ENCODE measurements around the gene RMND1.
A peak's percentile ranks its signal among the peaks of the same experiment; 100 is the strongest.
"Not testable (repeated sequence)": the region's sequence is repeated elsewhere in the genome, so short reads cannot be mapped to it uniquely, and the experiment has no call there.

Gene RMND1

GRCh38 chr6:151413372-151414145 lies 38.4 kb downstream of the RMND1 start:
- peak; percentile 28 for DNase-seq

GRCh38 chr6:151412909-151413308 lies 39.0 kb downstream of the RMND1 start:
- DNase-seq, result no peak

GRCh38 chr6:151409679-151410078 lies 42.2 kb downstream of the RMND1 start:
- no peak for DNase-seq

GRCh38 chr6:151409260-151409659 lies 42.7 kb downstream of the RMND1 start:
- DNase-seq, result no peak

GRCh38 chr6:151408858-151409257 lies 43.1 kb downstream of the RMND1 start:
- DNase-seq, result no peak

GRCh38 chr6:151403919-151404308 lies 48.0 kb downstream of the RMND1 start:
- DNase-seq, result no peak

GRCh38 chr6:151402228-151402627 lies 49.7 kb downstream of the RMND1 start:
- DNase-seq, result no peak

GRCh38 chr6:151400473-151400872 lies 51.5 kb downstream of the RMND1 start:
- DNase-seq, result no peak

- DNase-seq, result no peak
These were observed 52.2 kb downstream of the RMND1 start for GRCh38 chr6:151399679-151400078.

- DNase-seq, result no peak
These were observed 58.5 kb downstream of the RMND1 start for GRCh38 chr6:151393410-151393809.

GRCh38 chr6:151392427-151392826 lies 59.5 kb downstream of the RMND1 start:
- no peak for DNase-seq

GRCh38 chr6:151391471-151392413 lies 60.2 kb downstream of the RMND1 start, which contains the start of gene ZBTB2:
ZBTB2 (minus strand) TSS chr6:151391559; CDS start chr6:151373637, 17,922 bp downstream.
- DNase-seq, result peak; percentile 71

- peak; percentile 81 for DNase-seq
These were observed 61.0 kb downstream of the RMND1 start for GRCh38 chr6:151390851-151391470.

- peak; percentile 98 for DNase-seq
These were observed 61.6 kb downstream of the RMND1 start for GRCh38 chr6:151390276-151390850.

GRCh38 chr6:151389618-151390275 lies 62.2 kb downstream of the RMND1 start:
- peak; percentile 54 for DNase-seq

- DNase-seq, result no peak
These were observed 62.8 kb downstream of the RMND1 start for GRCh38 chr6:151388997-151389617.

- no peak for DNase-seq
These were observed 63.7 kb downstream of the RMND1 start for GRCh38 chr6:151388236-151388635.

GRCh38 chr6:151387175-151387970 lies 64.6 kb downstream of the RMND1 start:
- DNase-seq, result no peak

GRCh38 chr6:151385177-151385576 lies 66.7 kb downstream of the RMND1 start:
- DNase-seq, result no peak

- DNase-seq, result no peak
These were observed 67.8 kb downstream of the RMND1 start for GRCh38 chr6:151384151-151384550.

- DNase-seq, result not testable (repeated sequence)
These were observed 69.3 kb downstream of the RMND1 start for GRCh38 chr6:151382631-151383030.
